Choroid plexus epithelial cell (primary cell): ENCODE measurements around the gene PLTP.

ENCODE experiments used
- DNase-seq: peaks from one replicate; pipeline ENCODE4 v3.0.0-alpha.2; 2010; ENCODE audit warnings: low read depth
- H3K4me3 ChIP-seq: 2 replicates; pipeline ENCODE4 v1.5.1; 2011; ENCODE audit warnings: low read depth, mild to moderate bottlenecking, control low read depth, low read length, moderate library complexity
- CTCF ChIP-seq: conservative IDR thresholded peaks from 2 replicates; pipeline ENCODE4 v1.5.1; 2011; ENCODE audit warnings: low read depth, mild to moderate bottlenecking, control low read depth, inconsistent platforms, low read length, moderate library complexity

PLTP gene

GRCh38 chr20:45852326-45852725 lies 59.6 kb downstream of the PLTP start:
- DNase-seq = no peak
- no peak overlapping the region for H3K4me3 ChIP-seq
- no peak for TF ChIP-seq CTCF

- no peak for DNase-seq
- no peak for TF ChIP-seq CTCF
- H3K4me3 ChIP-seq = no peak overlapping the region
Observed at GRCh38 chr20:45851501-45851900, 60.5 kb downstream of the PLTP start.

- H3K4me3 ChIP-seq = no peak overlapping the region
- no peak for TF ChIP-seq CTCF
- no peak for DNase-seq
Observed at GRCh38 chr20:45850926-45851325, 61.0 kb downstream of the PLTP start.

GRCh38 chr20:45850238-45850637 lies 61.7 kb downstream of the PLTP start:
- TF ChIP-seq CTCF = no peak
- DNase-seq = no peak
- H3K4me3 ChIP-seq = no peak overlapping the region

GRCh38 chr20:45848969-45849582 lies 62.9 kb downstream of the PLTP start:
- no peak for DNase-seq
- TF ChIP-seq CTCF = no peak
- H3K4me3 ChIP-seq = no peak overlapping the region
